Activated CD4-positive, alpha-beta memory T cell treated with anti-CD3 and anti-CD28 coated beads for 36 hours (primary cell): ENCODE data around the gene KPNA3. TPM values are rescaled to one million over a fixed set of nuclear protein-coding genes. Genes with fewer than 3 reads are reported as not detected.
"Not testable (repeated sequence)": the region's sequence is repeated elsewhere in the genome, so short reads cannot be mapped to it uniquely, and the experiment has no call there.

Source experiments
- CTCF ChIA-PET: fragments of 350-600 bp; sonication (Branson Sonifier 250); formaldehyde crosslinking; loops from one replicate; lab custom pipeline; 2021; ENCODE audit warnings: antibody characterized with exemption, inconsistent platforms; lab: Charles Lee
- POLR2A ChIA-PET: fragments of 350-600 bp; sonication (Branson Sonifier 250); formaldehyde crosslinking; loops from one replicate; lab custom pipeline; 2021; ENCODE audit warnings: antibody characterized with exemption; lab: Charles Lee
- DNase-seq: peaks from one replicate; pipeline ENCODE4 v3.0.0-alpha.2; 2020
- H3K27ac Mint-ChIP-seq: one replicate; pipeline ENCODE4 v1.8.0; 2021; ENCODE audit warnings: mixed read lengths
- H3K27me3 Mint-ChIP-seq: one replicate; pipeline ENCODE4 v1.8.0; 2021; ENCODE audit warnings: mixed read lengths
- H3K36me3 Mint-ChIP-seq: one replicate; pipeline ENCODE4 v1.8.0; 2021; ENCODE audit warnings: mixed read lengths
- H3K4me1 Mint-ChIP-seq: one replicate; pipeline ENCODE4 v1.8.0; 2021; ENCODE audit warnings: low read depth, mixed read lengths
- H3K4me3 Mint-ChIP-seq: one replicate; pipeline ENCODE4 v1.8.0; 2021; ENCODE audit warnings: mild to moderate bottlenecking, mixed read lengths
- H3K9me3 Mint-ChIP-seq: one replicate; pipeline ENCODE4 v1.8.0; 2021; ENCODE audit warnings: mixed read lengths
- intact Hi-C: fragments of 100-400 bp; cut with micrococcal nuclease; formaldehyde crosslinking; loops from one replicate; pipeline ENCODE4 v1.15.1; 2023
- total RNA-seq, 2 experiments: library from RNA; stranded (reverse); gene quantifications; one replicate each; pipeline ENCODE4 v1.2.3, GENCODE V29; 2021

KPNA3 gene
- total RNA-seq, 2 experiments from 2014 or later: 42.0 to 44.0 TPM

DNA sequence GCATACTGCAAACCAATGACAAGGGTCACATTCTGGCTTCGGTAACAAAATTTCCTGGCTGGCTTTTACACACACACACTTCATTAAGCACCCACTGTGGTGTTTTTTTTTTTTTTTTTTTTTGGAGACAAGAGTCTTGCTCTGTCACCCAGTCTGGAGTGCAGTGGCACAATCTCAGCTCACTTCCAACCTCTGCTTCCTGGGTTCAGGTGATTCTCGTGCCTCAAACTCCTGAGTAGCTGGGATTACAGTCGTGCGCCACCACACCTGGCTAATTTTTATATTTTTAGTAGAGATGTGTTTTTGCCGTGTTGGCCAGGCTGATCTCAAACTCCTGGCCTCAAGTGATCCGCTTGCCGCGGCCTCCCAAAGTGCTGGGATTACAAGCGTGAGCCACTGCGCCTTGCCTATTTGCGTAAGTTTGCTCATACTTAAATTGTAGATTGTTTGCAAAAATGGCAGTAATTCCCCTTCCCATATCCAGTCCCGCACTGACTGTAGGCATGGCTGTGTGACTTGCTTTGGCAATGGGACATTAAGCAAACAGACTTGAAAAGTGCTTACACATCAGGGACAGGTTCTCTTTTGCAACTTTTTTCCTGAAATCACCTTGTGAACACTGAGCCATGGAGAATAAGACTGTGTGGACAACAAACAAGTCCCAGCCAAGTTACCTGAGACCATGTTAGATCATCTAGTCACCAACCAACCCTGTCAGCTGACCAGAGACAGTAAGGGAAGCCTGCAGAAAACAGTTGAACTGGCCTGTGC lies 59.1 kb downstream of the KPNA3 start:
- CTCF ChIA-PET: no interaction called here
- Mint-ChIP-seq H3K4me3 (no peak overlapping the region), H3K9me3 (no peaks in the 10 kb centered on the region), H3K27ac (no peak overlapping the region), H3K4me1 (no peaks in the 10 kb centered on the region), H3K36me3 (peaks cover 16% of the 10 kb centered on the region), H3K27me3 (no peaks in the 10 kb centered on the region)
- intact Hi-C loops: no loop called here
- no peak for DNase-seq
- POLR2A ChIA-PET: no interaction called here

DNA sequence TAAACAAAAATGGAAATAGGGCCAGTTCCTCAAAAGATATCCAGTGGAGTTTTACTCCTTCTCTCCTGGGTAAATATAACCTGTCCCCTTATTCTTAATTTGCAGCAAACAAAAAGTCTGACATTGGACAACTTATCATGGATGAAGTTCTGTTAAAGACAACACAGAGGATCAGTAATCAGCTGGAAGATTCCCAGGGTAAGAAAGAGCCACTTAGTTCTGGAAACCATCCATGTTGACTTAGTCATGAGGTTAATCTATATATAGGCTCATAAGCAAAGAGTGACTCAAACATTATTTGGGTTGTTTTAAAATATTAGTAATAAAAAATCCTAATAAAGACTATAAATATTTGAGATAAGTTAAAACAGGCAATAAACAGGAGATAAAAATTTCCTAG lies 60.7 kb downstream of the KPNA3 start:
- POLR2A ChIA-PET: no interaction called here

DNA sequence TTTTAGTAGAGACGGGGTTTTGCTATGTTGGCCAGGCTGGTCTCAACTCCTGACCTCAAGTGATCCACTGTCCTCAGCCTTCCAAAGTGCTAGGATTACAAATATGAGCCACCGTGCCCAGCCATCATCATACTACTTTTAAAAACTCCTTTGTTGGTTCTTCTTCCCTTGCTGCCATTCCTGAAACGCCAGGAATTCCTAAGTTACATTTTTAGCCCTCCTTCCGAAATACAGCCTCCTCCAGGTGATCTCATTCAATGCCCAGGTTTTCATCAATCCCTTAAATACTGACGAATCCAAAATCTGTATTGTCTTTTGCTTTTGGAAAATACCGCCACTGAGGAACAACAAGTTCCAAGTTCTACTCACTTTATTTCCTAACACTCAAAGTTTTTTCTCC lies 75.9 kb downstream of the KPNA3 start:
- intact Hi-C loops: no loop called here
- H3K27ac Mint-ChIP-seq: no peak overlapping the region
- CTCF ChIA-PET: no interaction called here
- no peak overlapping the region for H3K4me3 Mint-ChIP-seq
- H3K36me3 Mint-ChIP-seq: peaks cover 56% of the 10 kb centered on the region
- no peak for DNase-seq
- H3K4me1 Mint-ChIP-seq: no peaks in the 10 kb centered on the region
- H3K27me3 Mint-ChIP-seq: no peaks in the 10 kb centered on the region
- peaks cover 25% of the 10 kb centered on the region for H3K9me3 Mint-ChIP-seq
- POLR2A ChIA-PET: no interaction called here

More for the DNA sequence above, 60.7 kb downstream of the KPNA3 start:
- DNase-seq: no peak
- CTCF ChIA-PET: no interaction called here
- Mint-ChIP-seq H3K27me3 (no peaks in the 10 kb centered on the region), H3K4me1 (no peaks in the 10 kb centered on the region), H3K4me3 (no peak overlapping the region), H3K36me3 (peaks cover 26% of the 10 kb centered on the region), H3K27ac (no peak overlapping the region), H3K9me3 (no peaks in the 10 kb centered on the region)
- intact Hi-C loops: no loop called here

DNA sequence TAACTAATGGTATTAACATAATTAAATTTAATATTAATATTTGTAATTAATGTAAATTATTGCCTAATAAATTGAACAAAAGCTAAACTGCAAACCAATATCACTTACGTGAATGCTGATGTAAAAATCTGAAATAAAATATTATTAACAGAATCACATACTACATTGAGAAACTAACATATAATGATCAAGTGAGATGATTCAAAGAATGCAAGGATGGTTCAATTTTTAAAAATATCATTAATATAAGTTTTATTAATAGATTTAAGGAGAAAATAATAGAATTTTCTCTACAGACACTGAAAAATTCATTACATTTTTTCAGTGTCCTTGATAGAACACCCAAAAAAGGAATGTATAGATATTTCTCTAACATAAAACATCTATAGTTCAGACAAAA lies 77.7 kb downstream of the KPNA3 start:
- Mint-ChIP-seq H3K36me3 (peaks cover 53% of the 10 kb centered on the region), H3K27ac (no peak overlapping the region), H3K27me3 (no peaks in the 10 kb centered on the region), H3K4me1 (peaks cover 3% of the 10 kb centered on the region), H3K4me3 (no peak overlapping the region), H3K9me3 (peaks cover 25% of the 10 kb centered on the region)
- no peak for DNase-seq
- ChIA-PET CTCF (interaction anchor here (0.5 kb wide), 1 partner anchor 347 kb away, joined by 3 read pairs; no protein-coding TSS in a partner anchor), POLR2A (no interaction called here)
- intact Hi-C loops: no loop called here

DNA sequence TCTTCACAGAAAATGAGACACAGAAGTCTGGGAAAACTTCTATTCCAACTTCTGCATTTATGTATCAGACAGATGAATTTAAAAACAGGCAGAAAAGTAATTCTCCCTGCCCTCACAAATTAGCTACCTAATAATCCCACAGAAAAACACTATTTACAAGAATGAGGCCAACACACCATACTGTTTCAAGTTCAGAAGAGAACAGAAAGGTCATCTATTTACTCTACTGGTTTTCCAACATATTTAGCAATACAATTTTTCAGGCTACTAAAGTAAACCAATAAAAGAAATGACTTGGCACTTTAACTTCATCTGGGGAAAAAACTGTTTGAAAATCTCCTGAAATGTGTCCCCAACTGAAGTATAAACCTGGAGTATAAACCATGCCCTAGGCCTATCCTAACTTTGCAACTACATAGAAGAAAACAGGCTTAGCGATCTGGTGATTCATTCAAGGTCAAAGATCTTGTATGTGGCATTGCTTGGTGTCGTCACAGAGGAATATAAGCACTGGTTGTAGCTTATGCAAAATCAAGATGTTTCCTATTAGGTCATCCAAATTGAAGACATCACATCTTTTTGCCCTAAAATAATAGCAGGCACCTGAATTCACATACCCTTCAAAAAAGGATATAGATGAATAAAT lies 81.1 kb downstream of the KPNA3 start:
- peaks cover 3% of the 10 kb centered on the region for H3K4me1 Mint-ChIP-seq
- H3K36me3 Mint-ChIP-seq: peaks cover 38% of the 10 kb centered on the region
- DNase-seq: no peak
- H3K9me3 Mint-ChIP-seq: peaks cover 14% of the 10 kb centered on the region
- H3K4me3 Mint-ChIP-seq: no peak overlapping the region
- H3K27me3 Mint-ChIP-seq: no peaks in the 10 kb centered on the region
- intact Hi-C loops: no loop called here
- no peak overlapping the region for H3K27ac Mint-ChIP-seq
- POLR2A ChIA-PET: no interaction called here
- CTCF ChIA-PET: no interaction called here

DNA sequence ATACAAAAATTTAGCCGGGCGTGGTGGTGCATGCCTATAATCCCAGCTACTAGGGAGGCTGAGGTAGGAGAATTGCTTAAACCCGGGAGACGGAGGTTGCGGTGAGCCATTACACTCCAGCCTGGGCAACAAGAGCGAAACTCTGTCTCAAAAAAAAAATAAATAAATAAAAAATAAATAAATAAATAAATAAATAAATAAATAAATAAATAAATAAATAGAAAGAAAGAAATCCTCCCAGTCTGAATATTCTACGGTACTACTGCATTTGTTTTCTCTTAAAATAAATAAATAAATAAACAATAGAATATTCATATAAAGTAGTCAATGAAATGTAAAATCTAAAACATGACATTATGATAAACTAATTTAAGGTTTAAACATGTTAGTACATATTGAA lies 88.2 kb downstream of the KPNA3 start:
- H3K36me3 Mint-ChIP-seq: peaks cover 23% of the 10 kb centered on the region
- H3K27me3 Mint-ChIP-seq, CTCF ChIA-PET, H3K4me1 Mint-ChIP-seq, DNase-seq, H3K27ac Mint-ChIP-seq, intact Hi-C loops, H3K9me3 Mint-ChIP-seq, H3K4me3 Mint-ChIP-seq, POLR2A ChIA-PET: not testable (repeated sequence)

DNA sequence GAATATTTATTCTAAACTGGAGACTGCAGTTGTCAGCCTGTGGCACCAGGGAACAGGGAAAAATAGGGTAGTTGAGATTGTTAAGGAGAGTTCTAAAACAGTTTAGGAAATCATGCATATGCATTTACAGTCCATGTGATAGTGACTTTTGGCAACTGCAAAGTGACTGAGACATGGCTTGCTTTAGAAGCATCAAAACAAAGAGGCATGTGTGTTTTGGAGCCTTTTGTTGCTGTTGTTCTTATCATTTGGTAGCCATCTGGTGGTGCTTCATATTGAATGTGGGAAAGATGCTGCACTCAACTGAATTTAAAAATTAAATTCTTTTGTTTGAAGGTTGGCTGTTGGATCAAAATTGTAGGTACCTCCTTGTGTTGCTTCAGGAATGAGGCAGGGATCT lies 91.0 kb downstream of the KPNA3 start:
- H3K9me3 Mint-ChIP-seq: no peaks in the 10 kb centered on the region
- POLR2A ChIA-PET: no interaction called here
- H3K27ac Mint-ChIP-seq: no peak overlapping the region
- CTCF ChIA-PET: no interaction called here
- no peaks in the 10 kb centered on the region for H3K27me3 Mint-ChIP-seq
- intact Hi-C loops: no loop called here
- DNase-seq: no peak
- no peak overlapping the region for H3K4me3 Mint-ChIP-seq
- H3K4me1 Mint-ChIP-seq: peaks cover 2% of the 10 kb centered on the region
- H3K36me3 Mint-ChIP-seq: peaks cover 16% of the 10 kb centered on the region

DNA sequence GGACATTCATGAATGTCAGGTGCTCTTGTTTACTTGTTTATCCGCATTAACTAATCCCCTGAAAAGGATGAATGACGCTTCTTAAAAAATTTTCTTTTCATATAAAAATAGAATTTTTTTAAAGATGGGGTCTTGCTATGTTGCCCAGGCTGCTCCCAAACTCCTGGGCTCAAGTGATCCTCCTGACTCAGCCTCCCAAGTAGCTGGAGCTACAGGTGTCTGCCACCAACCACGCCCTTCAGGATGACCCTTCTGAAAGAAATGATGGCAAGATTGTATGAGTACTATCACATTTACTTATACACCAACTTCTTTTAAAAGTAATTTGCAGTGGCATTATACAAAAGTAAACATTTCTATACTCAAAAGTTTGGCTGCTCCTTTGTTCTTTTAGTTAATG lies 95.0 kb downstream of the KPNA3 start:
- Mint-ChIP-seq H3K27me3 (no peaks in the 10 kb centered on the region), H3K9me3 (no peaks in the 10 kb centered on the region), H3K4me3 (no peak overlapping the region), H3K36me3 (peaks cover 10% of the 10 kb centered on the region), H3K4me1 (peaks cover 2% of the 10 kb centered on the region), H3K27ac (no peak overlapping the region)
- no peak for DNase-seq
- intact Hi-C loops: no loop called here
- CTCF ChIA-PET: no interaction called here
- POLR2A ChIA-PET: no interaction called here

DNA sequence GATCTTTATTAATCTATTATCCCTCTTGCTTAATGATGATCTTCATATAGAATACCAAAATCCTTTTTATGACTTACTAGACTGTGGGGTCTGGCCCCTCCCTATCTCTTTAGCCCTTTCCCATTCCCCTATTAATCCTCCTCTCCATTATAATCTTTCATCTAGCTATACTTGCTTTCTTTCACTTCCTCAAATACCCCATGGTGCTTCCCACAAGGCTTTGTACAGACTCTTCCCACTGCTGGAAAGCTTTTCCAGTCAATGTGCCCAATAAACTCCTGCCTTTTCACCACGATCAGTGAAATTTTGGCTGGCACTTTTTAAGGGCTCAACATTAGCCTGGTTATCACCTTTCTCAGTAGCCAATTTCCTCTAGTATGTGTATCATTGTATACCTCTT lies 98.0 kb downstream of the KPNA3 start:
- Mint-ChIP-seq H3K27ac (no peak overlapping the region), H3K4me1 (peaks cover 17% of the 10 kb centered on the region), H3K36me3 (no peaks in the 10 kb centered on the region), H3K27me3 (no peaks in the 10 kb centered on the region), H3K4me3 (no peak overlapping the region), H3K9me3 (no peaks in the 10 kb centered on the region)
- intact Hi-C loops: loop anchor here (5.0 kb wide), 2 partner anchors 243 to 252 kb away; partner anchors contain the start of genes CAB39L, SETDB2 and SPRYD7
- CTCF ChIA-PET: no interaction called here
- DNase-seq: no peak
- POLR2A ChIA-PET: no interaction called here

DNA sequence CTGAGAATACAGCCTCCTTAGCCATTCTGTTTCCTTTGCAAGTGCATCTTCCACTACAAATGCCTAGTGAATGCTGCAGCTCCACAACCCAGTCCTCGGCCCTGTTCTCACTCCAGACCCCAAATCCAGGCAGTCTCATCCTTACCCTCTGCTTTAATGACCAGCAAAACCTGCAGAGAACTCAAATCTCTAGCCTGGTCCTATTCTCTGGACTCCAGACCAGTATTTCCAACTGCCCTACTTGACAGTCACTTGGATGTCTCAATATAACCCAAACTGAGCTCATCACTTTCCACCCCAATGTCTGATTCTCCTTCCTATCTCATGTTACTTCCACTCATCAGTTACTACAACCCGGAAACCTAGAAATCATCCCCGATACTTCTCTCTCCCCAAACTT lies 98.6 kb downstream of the KPNA3 start:
- Mint-ChIP-seq H3K27me3 (no peaks in the 10 kb centered on the region), H3K4me1 (peaks cover 16% of the 10 kb centered on the region), H3K4me3 (no peak overlapping the region), H3K27ac (no peak overlapping the region), H3K36me3 (no peaks in the 10 kb centered on the region), H3K9me3 (no peaks in the 10 kb centered on the region)
- CTCF ChIA-PET: no interaction called here
- POLR2A ChIA-PET: no interaction called here
- intact Hi-C loops: loop anchor here (5.0 kb wide), 2 partner anchors 243 to 252 kb away; partner anchors contain the start of genes CAB39L, SETDB2 and SPRYD7
- no peak for DNase-seq

DNA sequence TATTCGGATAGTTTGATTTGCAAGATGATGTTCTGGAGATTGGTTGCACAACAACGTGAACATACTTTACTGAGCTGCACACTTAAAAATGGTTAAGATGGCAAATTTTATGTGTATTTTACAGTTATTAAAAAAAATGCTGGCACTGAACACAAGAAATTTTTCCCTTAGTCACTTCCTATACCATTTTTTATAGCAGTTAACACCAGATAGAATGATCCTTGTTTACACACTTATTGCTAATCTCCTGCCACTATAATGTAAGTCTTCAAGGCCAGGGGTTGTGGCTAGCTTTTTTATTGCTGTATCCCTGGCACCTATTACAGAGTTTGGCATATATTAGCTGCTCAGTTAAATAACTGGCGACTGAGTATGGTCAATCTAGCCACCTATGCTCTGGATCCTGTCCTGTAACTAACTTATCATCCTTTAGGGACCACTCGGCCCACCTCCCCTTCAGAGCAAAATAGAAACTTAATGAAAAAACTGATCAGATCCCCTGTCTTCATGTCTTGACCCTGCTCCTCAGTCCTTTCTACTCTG lies 99.2 kb downstream of the KPNA3 start:
- no peak for DNase-seq
- Mint-ChIP-seq H3K9me3 (no peaks in the 10 kb centered on the region), H3K4me1 (peaks cover 15% of the 10 kb centered on the region), H3K4me3 (no peak overlapping the region), H3K27ac (no peak overlapping the region), H3K36me3 (no peaks in the 10 kb centered on the region), H3K27me3 (no peaks in the 10 kb centered on the region)
- ChIA-PET CTCF (no interaction called here), POLR2A (no interaction called here)
- intact Hi-C loops: loop anchor here (5.0 kb wide), 2 partner anchors 244 to 251 kb away; partner anchors contain the start of genes CAB39L, SETDB2 and SPRYD7
